Subcutaneous adipose tissue (tissue), 4 donors: ENCODE data around the gene ALOX5. TPM values are rescaled to one million over a fixed set of nuclear protein-coding genes. Genes with fewer than 3 reads are reported as not detected.

Experiments
- total RNA-seq, 4 donors: library from RNA; depleted of rRNA; stranded (reverse); fragments of >200 nt; gene quantifications; one replicate each; pipeline ENCODE4 v1.1.0, GENCODE V29; 2016
- TF ChIP-seq, protein P1 (sequence below): fragments of 450-650 bp; IDR thresholded peaks from one replicate; pipeline ENCODE4 v1.5.1; 2016; ENCODE audit warnings: low read depth, mild to moderate bottlenecking, control low read depth, antibody characterized with exemption, moderate library complexity

Gene ALOX5
- total RNA-seq, 4 donors from 2014 or later, result 31.8 to 63.9 (median 41.1) TPM

DNA sequence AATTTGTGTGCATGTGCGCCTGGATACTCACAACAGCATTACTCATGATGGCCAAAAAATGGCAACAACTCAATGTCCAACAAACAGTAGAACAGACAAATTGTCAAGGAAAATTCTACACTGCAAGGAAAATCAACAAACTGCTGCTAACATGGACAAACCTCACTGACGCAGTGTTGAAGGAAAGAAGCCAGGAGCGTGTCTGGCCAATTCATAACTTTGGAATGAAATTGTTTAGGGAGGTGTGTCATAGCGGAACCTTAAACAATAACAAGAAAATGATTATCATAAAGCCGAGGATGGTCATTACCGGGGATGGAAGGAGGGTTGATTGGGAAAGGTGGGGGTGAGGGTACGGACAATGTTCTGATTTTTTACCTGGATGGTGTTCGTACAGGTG, 29.1 kb downstream of the ALOX5 start:
- TF ChIP-seq, protein P1, sequence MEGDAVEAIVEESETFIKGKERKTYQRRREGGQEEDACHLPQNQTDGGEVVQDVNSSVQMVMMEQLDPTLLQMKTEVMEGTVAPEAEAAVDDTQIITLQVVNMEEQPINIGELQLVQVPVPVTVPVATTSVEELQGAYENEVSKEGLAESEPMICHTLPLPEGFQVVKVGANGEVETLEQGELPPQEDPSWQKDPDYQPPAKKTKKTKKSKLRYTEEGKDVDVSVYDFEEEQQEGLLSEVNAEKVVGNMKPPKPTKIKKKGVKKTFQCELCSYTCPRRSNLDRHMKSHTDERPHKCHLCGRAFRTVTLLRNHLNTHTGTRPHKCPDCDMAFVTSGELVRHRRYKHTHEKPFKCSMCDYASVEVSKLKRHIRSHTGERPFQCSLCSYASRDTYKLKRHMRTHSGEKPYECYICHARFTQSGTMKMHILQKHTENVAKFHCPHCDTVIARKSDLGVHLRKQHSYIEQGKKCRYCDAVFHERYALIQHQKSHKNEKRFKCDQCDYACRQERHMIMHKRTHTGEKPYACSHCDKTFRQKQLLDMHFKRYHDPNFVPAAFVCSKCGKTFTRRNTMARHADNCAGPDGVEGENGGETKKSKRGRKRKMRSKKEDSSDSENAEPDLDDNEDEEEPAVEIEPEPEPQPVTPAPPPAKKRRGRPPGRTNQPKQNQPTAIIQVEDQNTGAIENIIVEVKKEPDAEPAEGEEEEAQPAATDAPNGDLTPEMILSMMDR, result no peak

DNA sequence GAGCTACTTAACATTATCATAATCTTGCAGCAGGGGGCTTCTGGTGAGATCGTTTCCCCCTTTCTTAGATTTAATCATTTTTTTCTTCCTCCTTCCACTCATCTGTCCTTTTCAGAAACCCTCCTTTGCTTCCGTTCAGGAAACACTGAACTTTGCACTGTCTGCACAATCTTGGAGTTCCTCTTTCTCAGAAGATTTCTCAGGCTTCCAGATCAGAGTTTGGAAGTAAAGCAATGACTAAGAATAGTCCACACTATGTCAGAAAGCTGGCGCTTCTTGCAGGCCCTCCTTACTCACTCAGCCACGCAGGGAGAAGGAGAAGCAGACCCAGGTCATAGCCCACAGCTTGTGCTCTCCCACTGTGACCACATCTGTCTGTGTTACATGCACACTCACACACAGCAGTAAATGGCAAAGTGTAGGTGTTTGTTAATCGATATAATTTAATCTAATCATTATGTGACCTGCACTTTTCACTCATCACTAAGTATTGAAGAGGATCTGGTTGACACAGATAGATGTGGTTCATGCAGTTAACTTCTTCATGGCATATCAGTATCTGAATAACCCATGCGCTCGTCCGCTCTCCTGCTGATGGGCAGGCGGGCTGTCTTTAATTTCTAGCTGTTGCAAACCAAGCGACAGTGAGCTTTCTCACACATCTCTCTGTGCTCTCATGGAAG, 30.2 kb downstream of the ALOX5 start:
- TF ChIP-seq, protein P1, result no peak

DNA sequence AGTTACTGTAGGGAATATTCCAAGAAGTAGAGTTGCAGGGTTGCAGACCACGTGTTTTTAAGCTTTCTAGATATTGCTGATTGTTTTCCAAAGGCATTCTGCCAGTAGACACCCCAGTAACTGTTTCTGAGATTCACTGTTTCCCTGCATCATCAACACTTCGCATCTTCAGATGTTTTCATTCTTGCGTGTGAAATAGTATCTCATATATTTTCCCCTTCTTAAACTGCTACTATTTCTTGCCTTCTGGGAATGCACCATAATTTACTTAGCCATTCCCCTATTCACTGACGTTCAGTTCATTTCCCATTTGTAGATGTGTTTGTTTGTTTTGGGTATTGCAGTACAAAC, 30.7 kb downstream of the ALOX5 start:
- TF ChIP-seq, protein P1, result no peak

DNA sequence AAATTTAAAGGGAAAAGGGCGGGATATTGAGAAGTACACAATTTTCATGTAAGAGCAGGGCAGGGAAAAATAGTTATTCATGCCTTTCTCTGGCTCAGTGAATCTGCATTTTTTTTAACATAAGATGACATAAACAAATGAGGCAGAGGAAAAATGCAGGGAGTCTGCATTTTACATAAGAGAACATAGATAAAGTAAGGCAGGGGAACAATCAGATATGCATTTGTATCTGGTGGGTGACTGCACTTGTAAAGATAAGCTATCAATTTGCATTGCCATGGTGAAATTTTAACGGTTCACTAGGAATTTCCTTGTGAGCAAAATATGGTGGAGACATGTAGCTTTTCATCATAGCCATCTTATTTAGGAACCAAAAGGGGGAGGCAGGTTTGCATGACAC, 33.5 kb downstream of the ALOX5 start:
- TF ChIP-seq, protein P1, result no peak

DNA sequence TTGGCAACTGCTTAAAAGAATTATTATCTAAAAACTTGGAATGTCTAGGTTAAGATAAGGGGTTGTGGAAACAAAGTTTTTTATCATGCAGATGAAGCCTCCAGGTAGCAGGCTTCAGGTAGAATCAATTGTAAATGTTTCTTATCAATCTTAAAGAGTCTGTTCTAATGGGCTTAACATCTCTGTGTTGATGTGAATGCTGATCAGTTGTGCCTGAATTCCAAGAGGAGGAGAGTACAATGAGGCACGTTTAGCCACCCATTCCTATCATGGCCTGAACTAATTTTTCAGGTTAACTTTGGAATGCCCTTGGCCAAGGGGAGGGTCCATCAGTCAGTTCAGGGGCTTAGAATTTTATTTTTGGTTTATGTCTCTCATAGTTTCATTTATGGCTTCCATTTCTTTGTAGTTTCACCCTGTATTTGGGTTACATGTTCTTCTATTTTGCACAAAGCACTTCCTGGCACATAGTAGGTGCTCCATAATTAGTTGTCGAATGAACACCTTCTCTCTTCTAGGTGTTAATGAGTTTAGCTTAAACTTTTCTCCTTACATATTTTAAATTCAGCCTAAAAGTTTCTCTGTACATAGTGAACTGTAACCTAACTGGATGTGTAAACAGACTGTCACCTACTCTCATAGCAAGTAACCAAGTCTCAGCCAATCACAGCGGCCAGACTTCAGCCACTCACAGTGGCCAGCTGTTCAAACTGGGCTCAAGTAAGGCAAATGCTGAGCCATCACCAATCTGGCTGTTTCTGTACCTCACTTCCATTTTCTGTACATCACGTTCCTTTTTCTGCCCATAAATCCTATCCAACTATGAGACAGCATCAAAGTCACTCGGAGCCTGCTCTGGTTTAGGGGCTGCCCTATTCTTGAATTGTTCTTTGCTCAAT, 34.7 kb downstream of the ALOX5 start:
- TF ChIP-seq, protein P1, result no peak

DNA sequence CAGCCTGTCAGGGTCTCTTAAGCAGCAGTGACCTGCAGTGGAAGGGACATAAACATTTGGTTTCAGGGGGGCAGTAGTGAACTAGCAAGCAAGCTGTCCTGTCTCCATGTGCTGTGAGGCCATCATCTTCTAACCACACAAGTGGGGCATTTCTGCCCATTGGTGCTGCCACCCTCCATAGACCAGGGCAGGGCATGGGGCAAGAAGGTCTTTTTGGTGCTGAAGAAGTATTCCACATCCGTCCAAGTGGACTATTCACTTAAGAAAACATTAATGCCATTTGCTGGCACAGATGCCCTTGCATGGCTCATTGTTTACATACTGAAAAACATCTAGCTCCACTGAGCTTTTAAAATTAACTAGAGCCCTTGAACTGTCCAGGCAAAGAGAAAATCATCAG, 35.8 kb downstream of the ALOX5 start:
- TF ChIP-seq, protein P1, result no peak

DNA sequence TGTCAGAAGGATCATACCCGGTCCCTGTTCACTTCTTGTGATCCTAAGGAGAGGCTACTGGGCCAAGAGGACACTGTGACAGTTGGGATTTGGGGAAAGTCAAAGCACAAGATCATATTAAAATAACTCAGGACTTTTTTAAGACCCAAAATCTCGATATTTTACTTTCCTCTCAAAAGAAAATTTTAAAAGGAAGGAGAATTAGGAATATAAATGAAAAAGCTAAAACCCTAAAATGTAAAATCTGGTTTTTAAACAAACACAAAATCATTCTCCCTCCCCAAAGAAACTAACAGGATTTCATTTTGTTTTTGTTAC, 36.4 kb downstream of the ALOX5 start:
- TF ChIP-seq, protein P1, result no peak
